SK-N-MC (cell line): ENCODE results near the gene BTNL2.
"Not testable (repeated sequence)": the region's sequence is repeated elsewhere in the genome, so short reads cannot be mapped to it uniquely, and the experiment has no call there.

Experiments used
- DNase-seq: peaks from one replicate; pipeline ENCODE4 v3.0.0-alpha.2; 2011; ENCODE audit warnings: low read depth, low spot score
- H3K27ac ChIP-seq: fragments of 200-600 bp; sonication (generic); 2 replicates; pipeline ENCODE4 v1.5.1; 2016; ENCODE audit warnings: mixed run types
- H3K36me3 ChIP-seq: fragments of 200-600 bp; sonication (generic); 2 replicates; pipeline ENCODE4 v1.6.1; 2017; ENCODE audit warnings: antibody characterized with exemption, low read length, mixed read lengths; ENCODE audit not compliant: insufficient read depth
- H3K4me3 ChIP-seq: fragments of 200-600 bp; sonication (generic); 2 replicates; pipeline ENCODE4 v1.5.1; 2016
- H3K9ac ChIP-seq: fragments of 200-600 bp; sonication (generic); 2 replicates; pipeline ENCODE4 v1.8.0; 2017; ENCODE audit warnings: mixed run types, mixed read lengths; ENCODE audit not compliant: insufficient read length
- H3K9me3 ChIP-seq: fragments of 200-600 bp; sonication (generic); 2 replicates; pipeline ENCODE4 v1.6.1; 2017; ENCODE audit warnings: low read depth, mild to moderate bottlenecking, antibody characterized with exemption, low read length, moderate library complexity, mixed read lengths
- EZH2 ChIP-seq: fragments of 200-600 bp; sonication (generic); IDR thresholded peaks from one replicate; pipeline ENCODE4 v1.6.1; 2017; ENCODE audit warnings: antibody characterized with exemption
- FOXP2 ChIP-seq: optimal IDR thresholded peaks from 2 replicates; pipeline ENCODE3; 2011; ENCODE audit warnings: mild to moderate bottlenecking, moderate library complexity; ENCODE audit not compliant: insufficient read depth; ENCODE audit errors: extremely low read length, control extremely low read depth
- POLR2AphosphoS5 ChIP-seq: IDR thresholded peaks from 2 replicates; pipeline ENCODE4 v1.6.1; 2012; ENCODE audit warnings: mild to moderate bottlenecking, low read depth, low read length, borderline replicate concordance

Gene BTNL2

DNA sequence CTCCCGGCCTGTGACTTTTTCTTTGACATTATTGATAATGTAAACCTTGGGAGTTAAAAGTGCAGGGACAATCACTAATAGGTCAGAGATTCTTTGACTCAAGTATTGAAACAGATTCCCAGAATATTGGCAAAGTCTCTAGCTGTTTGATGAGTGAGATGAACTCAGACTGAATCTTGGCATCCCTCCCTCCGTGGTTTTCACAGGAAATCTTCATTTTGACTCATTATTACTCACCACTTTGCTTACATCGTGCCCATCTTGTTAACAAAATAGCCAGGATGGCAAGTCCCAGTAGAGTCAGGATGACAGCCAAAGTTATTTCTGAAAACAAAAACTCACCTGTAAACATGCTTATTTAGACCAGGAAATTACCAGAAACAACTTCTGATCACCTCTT lies 37.3 kb downstream of the BTNL2 start:
- DNase-seq: no peak
- Histone ChIP-seq H3K36me3 (no peaks in the 10 kb centered on the region), H3K4me3 (no peak overlapping the region), H3K27ac (no peak overlapping the region), H3K9ac (no peak overlapping the region), H3K9me3 (no peaks in the 10 kb centered on the region)
- TF ChIP-seq FOXP2 (no peak), POLR2AphosphoS5 (no peak), EZH2 (no peak)

DNA sequence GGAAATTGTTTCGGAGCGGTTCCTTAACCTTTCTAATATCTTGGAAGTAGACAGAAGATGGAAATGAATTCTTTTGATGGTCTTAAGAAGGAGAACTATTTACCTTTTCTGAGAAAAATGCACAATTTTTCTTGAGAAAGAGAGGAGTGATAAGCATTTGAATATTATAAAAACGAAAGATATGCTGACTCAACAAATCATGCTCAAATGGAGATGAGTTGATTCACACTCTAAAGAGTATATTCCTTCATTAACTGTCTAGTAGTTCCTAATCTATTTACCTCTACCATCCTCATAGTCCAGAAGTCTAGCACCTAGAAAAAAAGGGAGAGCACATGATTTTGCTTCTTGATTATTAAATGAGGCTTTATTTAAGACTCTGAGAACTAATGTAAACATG lies 39.3 kb downstream of the BTNL2 start:
- no peak overlapping the region for H3K9ac ChIP-seq
- no peaks in the 10 kb centered on the region for H3K9me3 ChIP-seq
- no peaks in the 10 kb centered on the region for H3K36me3 ChIP-seq
- H3K27ac ChIP-seq: no peak overlapping the region
- no peak for TF ChIP-seq EZH2
- no peak for TF ChIP-seq FOXP2
- no peak for TF ChIP-seq POLR2AphosphoS5
- no peak for DNase-seq
- H3K4me3 ChIP-seq: no peak overlapping the region

DNA sequence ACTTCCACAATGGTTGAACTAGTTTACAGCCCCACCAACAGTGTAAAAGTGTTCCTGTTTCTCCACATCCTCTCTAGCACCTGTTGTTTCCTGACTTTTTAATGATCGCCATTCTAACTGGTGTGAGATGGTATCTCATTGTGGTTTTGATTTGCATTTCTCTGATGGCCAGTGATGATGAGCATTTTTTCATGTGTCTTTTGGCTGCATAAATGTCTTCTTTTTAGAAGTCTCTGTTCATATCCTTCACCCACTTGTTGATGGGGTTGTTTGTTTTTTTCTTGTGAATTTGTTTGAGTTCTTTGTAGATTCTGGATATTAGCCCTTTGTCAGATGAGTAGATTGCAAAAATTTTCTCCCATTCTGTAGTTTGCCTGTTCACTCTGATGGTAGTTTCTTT lies 47.8 kb downstream of the BTNL2 start:
- not testable (repeated sequence) for H3K36me3 ChIP-seq, H3K4me3 ChIP-seq, H3K9me3 ChIP-seq, H3K9ac ChIP-seq, H3K27ac ChIP-seq, DNase-seq

DNA sequence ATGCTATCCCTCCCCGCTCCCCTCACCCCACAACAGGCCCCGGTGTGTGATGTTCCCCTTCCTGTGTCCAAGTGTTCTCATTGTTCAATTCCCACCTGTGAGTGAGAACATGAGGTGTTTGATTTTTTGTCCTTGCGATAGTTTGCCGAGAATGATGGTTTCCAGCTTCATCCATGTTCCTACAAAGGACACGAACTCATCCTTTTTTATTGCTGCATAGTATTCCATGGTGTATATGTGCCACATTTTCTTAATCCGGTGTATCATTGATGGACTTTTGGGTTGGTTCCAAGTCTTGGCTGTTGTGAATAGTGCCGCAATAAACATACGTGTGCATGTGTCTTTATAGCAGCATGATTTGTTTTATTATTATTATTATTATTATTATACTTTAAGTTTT lies 48.4 kb downstream of the BTNL2 start:
- H3K4me3 ChIP-seq, DNase-seq, H3K9ac ChIP-seq, H3K27ac ChIP-seq, H3K9me3 ChIP-seq, H3K36me3 ChIP-seq: not testable (repeated sequence)

DNA sequence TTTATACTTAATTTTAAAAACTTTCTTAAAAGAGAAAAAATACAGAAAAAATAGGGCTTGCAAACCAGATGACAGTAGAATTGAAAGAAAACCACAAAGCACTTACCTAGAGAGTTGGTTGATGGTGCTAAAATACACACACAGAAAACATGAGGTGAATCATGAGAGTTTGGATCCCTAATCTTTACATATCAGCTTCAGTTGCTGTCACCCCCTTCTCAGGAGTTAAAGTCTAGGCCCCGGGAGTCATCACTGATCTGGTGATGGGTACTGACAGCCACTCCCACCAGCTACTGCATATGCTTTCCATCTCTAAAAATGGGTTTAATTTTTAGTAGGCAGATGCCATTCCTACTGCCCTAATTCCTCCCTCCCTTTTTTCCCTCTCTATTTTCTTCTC lies 52.0 kb downstream of the BTNL2 start:
- no peaks in the 10 kb centered on the region for H3K9me3 ChIP-seq
- TF ChIP-seq EZH2: no peak
- no peak for TF ChIP-seq POLR2AphosphoS5
- TF ChIP-seq FOXP2: no peak
- DNase-seq: no peak
- no peak overlapping the region for H3K9ac ChIP-seq
- no peak overlapping the region for H3K4me3 ChIP-seq
- H3K27ac ChIP-seq: no peak overlapping the region
- H3K36me3 ChIP-seq: no peaks in the 10 kb centered on the region

DNA sequence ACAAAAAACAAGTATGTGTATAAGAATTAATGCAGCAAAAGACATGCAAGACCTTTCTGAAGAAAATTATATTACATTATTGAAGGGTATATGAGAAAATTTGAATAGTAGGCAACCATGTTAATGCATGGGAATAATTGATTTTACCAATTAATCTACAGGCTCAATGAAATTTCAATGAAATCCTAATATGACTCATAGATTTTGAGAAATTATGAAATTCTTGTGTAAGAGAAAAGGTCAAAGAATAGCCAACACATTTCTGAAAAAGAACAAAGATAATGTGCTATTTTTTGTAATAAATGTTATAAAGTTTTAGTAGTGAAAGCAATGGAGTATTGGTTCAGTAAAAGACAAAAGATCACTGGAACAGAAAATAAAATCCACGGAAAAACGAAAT lies 53.6 kb downstream of the BTNL2 start:
- TF ChIP-seq POLR2AphosphoS5 (no peak), EZH2 (no peak), FOXP2 (no peak)
- H3K4me3 ChIP-seq: no peak overlapping the region
- H3K36me3 ChIP-seq: no peaks in the 10 kb centered on the region
- no peak overlapping the region for H3K27ac ChIP-seq
- no peaks in the 10 kb centered on the region for H3K9me3 ChIP-seq
- DNase-seq: no peak
- H3K9ac ChIP-seq: no peak overlapping the region
